ENCODE data around the gene RFC5. TPM values are rescaled to one million over a fixed set of nuclear protein-coding genes. Genes with fewer than 3 reads are reported as not detected.

RFC5 gene
- polyA plus RNA-seq, 1 donor from 2014 or later: 21.0 TPM

- Mint-ChIP-seq H3K27me3 (no peaks in the 10 kb centered on the region), H3K36me3 (peaks cover 5% of the 10 kb centered on the region), H3K27ac (no peak overlapping the region), H3K4me3 (no peak overlapping the region), H3K4me1 (no peaks in the 10 kb centered on the region), H3K9me3 (no peaks in the 10 kb centered on the region)
Measured at GRCh38 chr12:118029166-118029565, 12.7 kb downstream of the RFC5 start.

- Mint-ChIP-seq H3K4me1 (peaks cover 7 to 10% (median 8%) of the 10 kb centered on the region in 3 donors), H3K4me3 (peak overlapping the region in 1 of 4 donors; percentile 17), H3K27me3 (no peaks in the 10 kb centered on the region), H3K36me3 (peaks cover 9% of the 10 kb centered on the region), H3K27ac (peak overlapping the region in 1 of 3 donors; percentile 71), H3K9me3 (no peaks in the 10 kb centered on the region)
Measured at GRCh38 chr12:118032188-118032587, 15.7 kb downstream of the RFC5 start.

GRCh38 chr12:118033323-118033722 lies 16.8 kb downstream of the RFC5 start:
- H3K4me3 Mint-ChIP-seq: no peak overlapping the region

GRCh38 chr12:118033902-118034301 lies 17.4 kb downstream of the RFC5 start:
- Mint-ChIP-seq H3K4me1 (peaks cover 7 to 10% (median 8%) of the 10 kb centered on the region in 3 donors), H3K36me3 (peaks cover 6% of the 10 kb centered on the region), H3K9me3 (no peaks in the 10 kb centered on the region), H3K4me3 (no peak overlapping the region), H3K27me3 (no peaks in the 10 kb centered on the region), H3K27ac (peak overlapping the region in 1 of 3 donors; percentile 35)

More at GRCh38 chr12:118033323-118033722, 16.8 kb downstream of the RFC5 start:
- H3K27ac Mint-ChIP-seq: peak overlapping the region in 1 of 3 donors; percentile 35
- H3K9me3 Mint-ChIP-seq: no peaks in the 10 kb centered on the region
- no peaks in the 10 kb centered on the region for H3K27me3 Mint-ChIP-seq
- peaks cover 7 to 10% (median 8%) of the 10 kb centered on the region in 3 donors for H3K4me1 Mint-ChIP-seq
- peaks cover 6% of the 10 kb centered on the region for H3K36me3 Mint-ChIP-seq

- Mint-ChIP-seq H3K27me3 (no peaks in the 10 kb centered on the region), H3K9me3 (no peaks in the 10 kb centered on the region), H3K27ac (peak overlapping the region in 2 of 3 donors; percentile 3 to 82), H3K4me3 (no peak overlapping the region), H3K4me1 (peaks cover 7 to 10% (median 8%) of the 10 kb centered on the region in 3 donors), H3K36me3 (peaks cover 6% of the 10 kb centered on the region)
Measured at GRCh38 chr12:118034429-118035189, 18.1 kb downstream of the RFC5 start.

GRCh38 chr12:118035190-118036041 lies 18.9 kb downstream of the RFC5 start:
- Mint-ChIP-seq H3K27ac (peak overlapping the region in 2 of 3 donors; percentile 3 to 88), H3K36me3 (peaks cover 6% of the 10 kb centered on the region), H3K4me1 (peaks cover 7 to 10% (median 8%) of the 10 kb centered on the region in 3 donors), H3K9me3 (no peaks in the 10 kb centered on the region), H3K27me3 (no peaks in the 10 kb centered on the region), H3K4me3 (peak overlapping the region in 1 of 4 donors; percentile 15)

- peak overlapping the region in 1 of 3 donors; percentile 80 for H3K27ac Mint-ChIP-seq
- no peaks in the 10 kb centered on the region for H3K27me3 Mint-ChIP-seq
- H3K4me1 Mint-ChIP-seq: peaks cover 7 to 10% (median 8%) of the 10 kb centered on the region in 3 donors
- peaks cover 10% of the 10 kb centered on the region for H3K36me3 Mint-ChIP-seq
- H3K4me3 Mint-ChIP-seq: no peak overlapping the region
- H3K9me3 Mint-ChIP-seq: peaks cover 0 to 3% (median 0%) of the 10 kb centered on the region in 3 donors
Measured at GRCh38 chr12:118036672-118037411, 20.3 kb downstream of the RFC5 start.

- peaks cover 10% of the 10 kb centered on the region for H3K36me3 Mint-ChIP-seq
- no peaks in the 10 kb centered on the region for H3K27me3 Mint-ChIP-seq
- no peak overlapping the region for H3K27ac Mint-ChIP-seq
- peaks cover 7 to 10% (median 8%) of the 10 kb centered on the region in 3 donors for H3K4me1 Mint-ChIP-seq
- H3K9me3 Mint-ChIP-seq: peaks cover 0 to 3% (median 0%) of the 10 kb centered on the region in 3 donors
- H3K4me3 Mint-ChIP-seq: no peak overlapping the region
Measured at GRCh38 chr12:118038137-118038536, 21.6 kb downstream of the RFC5 start.

GRCh38 chr12:118042091-118042490 lies 25.6 kb downstream of the RFC5 start:
- H3K36me3 Mint-ChIP-seq: peaks cover 4% of the 10 kb centered on the region
- no peak overlapping the region for H3K4me3 Mint-ChIP-seq
- H3K27ac Mint-ChIP-seq: no peak overlapping the region
- no peaks in the 10 kb centered on the region for H3K27me3 Mint-ChIP-seq
- peaks cover 0 to 3% (median 0%) of the 10 kb centered on the region in 3 donors for H3K9me3 Mint-ChIP-seq
- peaks cover 0 to 1% (median 0%) of the 10 kb centered on the region in 3 donors for H3K4me1 Mint-ChIP-seq

- Mint-ChIP-seq H3K27ac (no peak overlapping the region), H3K4me3 (no peak overlapping the region), H3K36me3 (peaks cover 8% of the 10 kb centered on the region), H3K4me1 (peaks cover 0 to 1% (median 0%) of the 10 kb centered on the region in 3 donors), H3K27me3 (no peaks in the 10 kb centered on the region), H3K9me3 (peaks cover 0 to 3% (median 0%) of the 10 kb centered on the region in 3 donors)
Measured at GRCh38 chr12:118044075-118044474, 27.6 kb downstream of the RFC5 start.

- H3K36me3 Mint-ChIP-seq: peaks cover 10% of the 10 kb centered on the region
- no peak overlapping the region for H3K27ac Mint-ChIP-seq
- H3K4me3 Mint-ChIP-seq: no peak overlapping the region
- peaks cover 0 to 1% (median 0%) of the 10 kb centered on the region in 3 donors for H3K4me1 Mint-ChIP-seq
- H3K27me3 Mint-ChIP-seq: no peaks in the 10 kb centered on the region
- peaks cover 0 to 3% (median 0%) of the 10 kb centered on the region in 3 donors for H3K9me3 Mint-ChIP-seq
Measured at GRCh38 chr12:118044577-118044976, 28.1 kb downstream of the RFC5 start.

GRCh38 chr12:118046430-118046829 lies 29.9 kb downstream of the RFC5 start:
- no peak overlapping the region for H3K27ac Mint-ChIP-seq
- peaks cover 0 to under 1% (median 0%) of the 10 kb centered on the region in 3 donors for H3K9me3 Mint-ChIP-seq
- no peak overlapping the region for H3K4me3 Mint-ChIP-seq
- H3K4me1 Mint-ChIP-seq: peaks cover 0 to 2% (median 1%) of the 10 kb centered on the region in 3 donors
- peaks cover 10% of the 10 kb centered on the region for H3K36me3 Mint-ChIP-seq
- no peaks in the 10 kb centered on the region for H3K27me3 Mint-ChIP-seq

- H3K27me3 Mint-ChIP-seq: no peaks in the 10 kb centered on the region
- H3K27ac Mint-ChIP-seq: no peak overlapping the region
- H3K4me1 Mint-ChIP-seq: peaks cover 5 to 12% (median 8%) of the 10 kb centered on the region in 3 donors
- H3K4me3 Mint-ChIP-seq: no peak overlapping the region
- H3K36me3 Mint-ChIP-seq: peaks cover 14% of the 10 kb centered on the region
- no peaks in the 10 kb centered on the region for H3K9me3 Mint-ChIP-seq
Measured at GRCh38 chr12:118050972-118051910, 34.7 kb downstream of the RFC5 start.
